ENCODE measurements around the gene STIM1. TPM values are rescaled to one million over a fixed set of nuclear protein-coding genes. Genes with fewer than 3 reads are reported as not detected.

Gene STIM1
- total RNA-seq, 1 experiment from 2014 or later, result 55.1 TPM

DNA sequence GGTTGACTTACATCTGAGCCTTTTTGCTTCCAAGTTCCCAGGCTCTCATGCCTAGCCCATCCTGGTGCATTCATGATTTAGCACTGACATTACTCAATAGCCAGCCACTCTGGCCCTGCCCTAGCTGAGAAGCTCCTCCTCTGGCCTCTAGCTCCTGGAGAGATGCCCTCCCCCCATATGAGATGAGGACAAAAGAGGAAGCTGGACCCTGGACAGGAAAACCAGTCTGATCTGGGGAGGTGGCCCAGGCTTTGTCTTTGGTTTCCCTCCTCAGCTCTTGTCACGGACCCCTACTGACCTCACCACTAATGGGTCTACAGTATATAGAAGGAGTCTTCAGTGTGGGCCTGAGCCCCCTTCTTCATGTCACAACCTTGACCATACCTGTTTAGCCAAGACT, 17.7 kb upstream of the STIM1 start:
- no peak for DNase-seq
- Histone ChIP-seq H3K9me3 (no peaks in the 10 kb centered on the region), H3K36me3 (ENCODE audit: control insufficient read depth, insufficient read depth, low read length) (no peaks in the 10 kb centered on the region), H3K27me3 (replicated peaks; ENCODE audit: control insufficient read depth, insufficient read depth, low read length) (no peaks in the 10 kb centered on the region), H3K4me3 (ENCODE audit: low read depth, low read length) (no peak overlapping the region), H3K4me1 (peaks cover 23% of the 10 kb centered on the region)
- H3K36me3 Mint-ChIP-seq (ENCODE audit: insufficient read depth, unreplicated experiment), result peaks cover 20% of the 10 kb centered on the region
- no peaks in the 10 kb centered on the region for H3K27me3 Mint-ChIP-seq (ENCODE audit: insufficient read depth, unreplicated experiment)
- H3K4me1 Mint-ChIP-seq (ENCODE audit: low read depth, unreplicated experiment), result peaks cover 33% of the 10 kb centered on the region
- ChIA-PET POLR2A (no interaction called here), CTCF (no interaction called here)
- TF ChIP-seq, protein P1, sequence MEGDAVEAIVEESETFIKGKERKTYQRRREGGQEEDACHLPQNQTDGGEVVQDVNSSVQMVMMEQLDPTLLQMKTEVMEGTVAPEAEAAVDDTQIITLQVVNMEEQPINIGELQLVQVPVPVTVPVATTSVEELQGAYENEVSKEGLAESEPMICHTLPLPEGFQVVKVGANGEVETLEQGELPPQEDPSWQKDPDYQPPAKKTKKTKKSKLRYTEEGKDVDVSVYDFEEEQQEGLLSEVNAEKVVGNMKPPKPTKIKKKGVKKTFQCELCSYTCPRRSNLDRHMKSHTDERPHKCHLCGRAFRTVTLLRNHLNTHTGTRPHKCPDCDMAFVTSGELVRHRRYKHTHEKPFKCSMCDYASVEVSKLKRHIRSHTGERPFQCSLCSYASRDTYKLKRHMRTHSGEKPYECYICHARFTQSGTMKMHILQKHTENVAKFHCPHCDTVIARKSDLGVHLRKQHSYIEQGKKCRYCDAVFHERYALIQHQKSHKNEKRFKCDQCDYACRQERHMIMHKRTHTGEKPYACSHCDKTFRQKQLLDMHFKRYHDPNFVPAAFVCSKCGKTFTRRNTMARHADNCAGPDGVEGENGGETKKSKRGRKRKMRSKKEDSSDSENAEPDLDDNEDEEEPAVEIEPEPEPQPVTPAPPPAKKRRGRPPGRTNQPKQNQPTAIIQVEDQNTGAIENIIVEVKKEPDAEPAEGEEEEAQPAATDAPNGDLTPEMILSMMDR (IDR thresholded peaks at IDR 0.05; ENCODE audit: insufficient read depth in 1 of 2, low read depth in 1 of 2, low read length in 1 of 2, severe bottlenecking in 1 of 2, unreplicated experiment in 1 of 2), result no peak
- no peak overlapping the region for H3K27ac Mint-ChIP-seq (ENCODE audit: unreplicated experiment)
- no peaks in the 10 kb centered on the region for H3K9me3 Mint-ChIP-seq (ENCODE audit: unreplicated experiment)
- intact Hi-C loops (cut with micrococcal nuclease; ENCODE audit: unreplicated experiment), result no loop called here
- H3K4me3 Mint-ChIP-seq (ENCODE audit: unreplicated experiment), result no peak overlapping the region
- no TSS peak for BruUV-seq (replicated peaks)

DNA sequence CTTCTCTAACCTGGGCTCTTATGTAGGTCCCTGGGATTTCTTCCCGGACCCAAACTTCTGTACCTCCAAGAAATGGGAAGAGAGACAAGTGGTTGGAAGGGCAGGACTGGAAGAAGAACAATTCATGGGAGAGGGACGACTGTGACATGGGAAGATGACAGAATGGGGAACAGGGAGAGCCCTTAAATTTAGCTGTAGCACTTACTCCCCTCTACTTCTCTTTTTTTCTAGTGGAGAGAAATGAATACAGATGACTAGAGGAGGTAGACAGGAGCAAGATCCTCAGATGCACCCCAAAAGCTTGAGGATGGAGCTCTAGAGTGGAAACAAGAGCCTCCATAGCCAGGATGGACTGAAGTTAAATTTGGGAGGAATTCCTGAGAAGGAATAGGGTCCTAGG, 17.0 kb upstream of the STIM1 start:
- H3K4me1 ChIP-seq, result peaks cover 23% of the 10 kb centered on the region
- intact Hi-C loops (cut with micrococcal nuclease; ENCODE audit: unreplicated experiment), result no loop called here
- H3K4me3 ChIP-seq (ENCODE audit: low read depth, low read length), result no peak overlapping the region
- H3K36me3 Mint-ChIP-seq (ENCODE audit: insufficient read depth, unreplicated experiment), result peaks cover 13% of the 10 kb centered on the region
- H3K4me3 Mint-ChIP-seq (ENCODE audit: unreplicated experiment), result no peak overlapping the region
- no peak overlapping the region for H3K27ac Mint-ChIP-seq (ENCODE audit: unreplicated experiment)
- POLR2A ChIA-PET, result no interaction called here
- CTCF ChIA-PET, result no interaction called here
- no peaks in the 10 kb centered on the region for H3K9me3 Mint-ChIP-seq (ENCODE audit: unreplicated experiment)
- no peaks in the 10 kb centered on the region for H3K27me3 Mint-ChIP-seq (ENCODE audit: insufficient read depth, unreplicated experiment)
- H3K4me1 Mint-ChIP-seq (ENCODE audit: low read depth, unreplicated experiment), result peaks cover 32% of the 10 kb centered on the region
- DNase-seq, result no peak
- no TSS peak for BruUV-seq (replicated peaks)
- no peaks in the 10 kb centered on the region for H3K9me3 ChIP-seq
- H3K36me3 ChIP-seq (ENCODE audit: control insufficient read depth, insufficient read depth, low read length), result no peaks in the 10 kb centered on the region
- TF ChIP-seq, protein P1 (IDR thresholded peaks at IDR 0.05; ENCODE audit: insufficient read depth in 1 of 2, low read depth in 1 of 2, low read length in 1 of 2, severe bottlenecking in 1 of 2, unreplicated experiment in 1 of 2), result no peak
- no peaks in the 10 kb centered on the region for H3K27me3 ChIP-seq (replicated peaks; ENCODE audit: control insufficient read depth, insufficient read depth, low read length)

DNA sequence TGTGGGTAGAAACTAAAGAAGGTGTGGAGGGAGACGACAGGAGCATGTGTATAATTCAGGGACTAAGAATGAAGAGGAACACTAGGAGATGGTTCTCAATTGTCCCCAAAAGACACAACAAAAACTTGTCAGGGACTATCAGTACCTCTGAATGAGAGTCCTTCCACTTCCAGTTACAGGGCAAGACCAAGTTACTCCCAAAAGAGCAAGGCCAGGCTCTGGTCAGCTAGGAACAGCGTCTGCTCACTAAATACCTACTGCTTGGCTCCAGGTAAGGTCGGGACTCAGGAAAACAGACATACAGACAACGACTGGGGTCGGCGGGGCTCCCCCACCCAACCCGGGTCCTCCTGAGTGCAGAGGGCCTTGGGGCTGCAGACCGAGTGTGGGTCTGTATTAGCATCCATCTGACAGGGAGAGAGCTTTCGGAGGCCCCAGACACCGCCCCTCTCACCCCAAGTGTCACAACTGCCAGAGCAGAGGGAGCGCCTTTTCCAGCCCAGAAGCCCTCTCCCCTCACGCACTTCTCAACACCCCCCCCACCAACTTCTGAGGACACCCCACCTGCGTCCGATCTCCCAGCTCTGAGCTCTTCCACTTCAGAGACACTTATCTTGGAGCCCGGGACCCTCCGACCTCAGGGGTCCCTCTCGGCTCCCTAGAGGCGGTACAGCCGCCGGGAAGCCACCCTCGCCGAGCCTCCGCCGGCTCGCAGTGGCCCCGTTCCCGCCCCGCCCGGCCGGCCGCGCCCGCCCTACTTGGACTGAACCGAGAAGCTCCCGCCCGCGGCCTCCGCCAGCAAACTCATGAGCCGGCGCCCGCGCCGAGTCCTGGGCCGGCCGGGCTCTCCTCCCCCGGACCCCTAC, 15.2 kb upstream of the STIM1 start:
- Histone ChIP-seq H3K36me3 (ENCODE audit: control insufficient read depth, insufficient read depth, low read length) (no peaks in the 10 kb centered on the region), H3K27me3 (replicated peaks; ENCODE audit: control insufficient read depth, insufficient read depth, low read length) (no peaks in the 10 kb centered on the region), H3K4me3 (ENCODE audit: low read depth, low read length) (peak overlapping the region; percentile 68), H3K9me3 (no peaks in the 10 kb centered on the region), H3K4me1 (peaks cover 14% of the 10 kb centered on the region)
- H3K36me3 Mint-ChIP-seq (ENCODE audit: insufficient read depth, unreplicated experiment), result peaks cover 6% of the 10 kb centered on the region
- ChIA-PET CTCF (interaction anchor here (0.6 to 3.1 kb wide), 12 partner anchors 9 to 232 kb away, joined by 3 to 63 read pairs (median 9); partner anchors contain the start of genes PGAP2 and STIM1), POLR2A (interaction anchor here (0.6 to 2.2 kb wide), 7 partner anchors 9 to 461 kb away, joined by 3 to 11 read pairs (median 8); partner anchors contain the start of genes NUP98, PGAP2, STIM1 and ZNF195)
- peak overlapping the region; percentile 13 for H3K27ac Mint-ChIP-seq (ENCODE audit: unreplicated experiment)
- TSS peak; percentile 28 for BruUV-seq (replicated peaks)
- H3K9me3 Mint-ChIP-seq (ENCODE audit: unreplicated experiment), result no peaks in the 10 kb centered on the region
- H3K4me3 Mint-ChIP-seq (ENCODE audit: unreplicated experiment), result peak overlapping the region; percentile 96
- H3K27me3 Mint-ChIP-seq (ENCODE audit: insufficient read depth, unreplicated experiment), result no peaks in the 10 kb centered on the region
- no peak for DNase-seq
- peaks cover 17% of the 10 kb centered on the region for H3K4me1 Mint-ChIP-seq (ENCODE audit: low read depth, unreplicated experiment)
- TF ChIP-seq, protein P1 (IDR thresholded peaks at IDR 0.05; ENCODE audit: insufficient read depth in 1 of 2, low read depth in 1 of 2, low read length in 1 of 2, severe bottlenecking in 1 of 2, unreplicated experiment in 1 of 2), result no peak
- intact Hi-C loops (cut with micrococcal nuclease; ENCODE audit: unreplicated experiment), result no loop called here

Measured in Caco-2 (cell line).